ENCODE data around the gene EPB41L2.
"Not testable (repeated sequence)": the region's sequence is repeated elsewhere in the genome, so short reads cannot be mapped to it uniquely, and the experiment has no call there.

EPB41L2 gene

DNA sequence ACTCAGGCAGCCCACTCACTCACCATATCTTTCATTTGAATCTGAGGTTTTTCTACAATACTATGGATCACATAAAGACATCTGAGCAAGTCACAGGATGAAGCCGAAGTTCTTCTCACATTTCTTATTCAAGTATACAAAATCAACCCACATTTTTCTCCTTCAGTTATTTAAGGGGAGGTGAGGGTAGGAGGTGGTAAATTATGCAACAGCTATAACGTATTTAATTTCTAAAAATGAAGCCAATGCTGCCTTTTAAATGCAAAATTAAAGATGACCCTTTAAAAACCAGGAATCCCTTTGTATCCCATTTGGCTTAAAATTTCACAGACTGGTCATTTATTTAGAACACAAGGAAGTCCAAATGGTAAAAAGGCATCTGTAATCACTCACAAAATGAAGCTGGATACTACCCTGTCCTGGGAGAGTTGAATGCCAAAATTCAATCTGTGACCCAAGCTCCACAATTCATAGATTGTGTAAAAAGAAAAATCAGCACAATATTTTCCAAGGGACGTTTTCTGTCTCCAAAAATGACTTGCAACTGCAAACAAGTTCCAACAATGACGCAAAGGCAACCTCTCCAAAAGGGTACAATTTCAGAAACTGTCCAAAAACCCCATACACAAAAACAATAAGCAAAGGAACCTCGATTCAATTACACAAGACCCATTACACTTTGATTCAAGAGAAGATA is 48.8 kb downstream of the EPB41L2 start:
- no peak overlapping the region for H3K4me2 ChIP-seq
- TF ChIP-seq, protein P1, sequence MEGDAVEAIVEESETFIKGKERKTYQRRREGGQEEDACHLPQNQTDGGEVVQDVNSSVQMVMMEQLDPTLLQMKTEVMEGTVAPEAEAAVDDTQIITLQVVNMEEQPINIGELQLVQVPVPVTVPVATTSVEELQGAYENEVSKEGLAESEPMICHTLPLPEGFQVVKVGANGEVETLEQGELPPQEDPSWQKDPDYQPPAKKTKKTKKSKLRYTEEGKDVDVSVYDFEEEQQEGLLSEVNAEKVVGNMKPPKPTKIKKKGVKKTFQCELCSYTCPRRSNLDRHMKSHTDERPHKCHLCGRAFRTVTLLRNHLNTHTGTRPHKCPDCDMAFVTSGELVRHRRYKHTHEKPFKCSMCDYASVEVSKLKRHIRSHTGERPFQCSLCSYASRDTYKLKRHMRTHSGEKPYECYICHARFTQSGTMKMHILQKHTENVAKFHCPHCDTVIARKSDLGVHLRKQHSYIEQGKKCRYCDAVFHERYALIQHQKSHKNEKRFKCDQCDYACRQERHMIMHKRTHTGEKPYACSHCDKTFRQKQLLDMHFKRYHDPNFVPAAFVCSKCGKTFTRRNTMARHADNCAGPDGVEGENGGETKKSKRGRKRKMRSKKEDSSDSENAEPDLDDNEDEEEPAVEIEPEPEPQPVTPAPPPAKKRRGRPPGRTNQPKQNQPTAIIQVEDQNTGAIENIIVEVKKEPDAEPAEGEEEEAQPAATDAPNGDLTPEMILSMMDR (conservative IDR thresholded peaks at IDR 0.05; ENCODE audit: low read depth, low read length): no peak
- no peak overlapping the region for H2AFZ ChIP-seq (ENCODE audit: low read depth)
- no peaks in the 10 kb centered on the region for H3K4me1 ChIP-seq (ENCODE audit: low read depth, poor library complexity, severe bottlenecking)
- H3K36me3 ChIP-seq (ENCODE audit: insufficient read depth): no peaks in the 10 kb centered on the region
- H4K20me1 ChIP-seq (ENCODE audit: insufficient read depth): no peaks in the 10 kb centered on the region
- H3K27me3 ChIP-seq (ENCODE audit: insufficient read depth, low read depth): no peaks in the 10 kb centered on the region
- H3K27ac ChIP-seq: no peak overlapping the region
- H3K9ac ChIP-seq: no peak overlapping the region
- no peak overlapping the region for H3K4me3 ChIP-seq (IDR thresholded peaks at IDR 0.05; ENCODE audit: insufficient read depth, low read depth, low read length)
- H3K79me2 ChIP-seq (ENCODE audit: insufficient read depth, low read depth): peaks cover 12% of the 10 kb centered on the region; the same call in 1 of the 2 replicates

DNA sequence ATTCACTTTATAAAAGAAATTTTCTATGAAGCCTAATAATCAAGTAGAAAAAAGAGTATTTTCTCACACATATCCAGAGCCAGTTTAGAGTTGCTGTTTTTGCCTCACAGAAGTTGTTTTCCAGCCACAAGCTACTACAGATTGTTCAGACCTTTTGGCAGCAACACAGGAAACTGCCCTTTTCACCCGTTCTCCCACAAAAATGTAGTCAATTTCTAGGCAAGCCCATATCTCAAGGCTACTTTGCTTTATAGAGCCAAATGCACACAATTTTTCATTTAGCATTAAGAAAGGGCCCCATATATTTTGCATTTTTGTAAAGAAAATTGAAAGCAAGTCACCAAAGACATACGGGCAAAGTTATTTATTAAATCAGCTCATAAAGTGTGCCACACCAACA is 49.5 kb downstream of the EPB41L2 start:
- Histone ChIP-seq H4K20me1 (ENCODE audit: insufficient read depth) (no peaks in the 10 kb centered on the region), H3K9ac (no peak overlapping the region), H3K36me3 (ENCODE audit: insufficient read depth) (no peaks in the 10 kb centered on the region), H3K4me1 (ENCODE audit: low read depth, poor library complexity, severe bottlenecking) (no peaks in the 10 kb centered on the region), H3K4me2 (no peak overlapping the region), H2AFZ (ENCODE audit: low read depth) (no peak overlapping the region), H3K79me2 (ENCODE audit: insufficient read depth, low read depth) (peaks cover 6% of the 10 kb centered on the region; the same call in 1 of the 2 replicates), H3K27ac (no peak overlapping the region), H3K27me3 (ENCODE audit: insufficient read depth, low read depth) (no peaks in the 10 kb centered on the region), H3K4me3 (IDR thresholded peaks at IDR 0.05; ENCODE audit: insufficient read depth, low read depth, low read length) (no peak overlapping the region)
- TF ChIP-seq, protein P1 (conservative IDR thresholded peaks at IDR 0.05; ENCODE audit: low read depth, low read length): no peak

- TF ChIP-seq, protein P1 (conservative IDR thresholded peaks at IDR 0.05; ENCODE audit: low read depth, low read length): no peak
- Histone ChIP-seq H3K79me2 (ENCODE audit: insufficient read depth, low read depth) (peaks cover 6% of the 10 kb centered on the region; the same call in 1 of the 2 replicates), H3K27ac (no peak overlapping the region), H4K20me1 (ENCODE audit: insufficient read depth) (no peaks in the 10 kb centered on the region), H3K36me3 (ENCODE audit: insufficient read depth) (no peaks in the 10 kb centered on the region), H3K4me1 (ENCODE audit: low read depth, poor library complexity, severe bottlenecking) (no peaks in the 10 kb centered on the region), H3K9ac (no peak overlapping the region), H3K27me3 (ENCODE audit: insufficient read depth, low read depth) (no peaks in the 10 kb centered on the region), H3K4me2 (no peak overlapping the region), H3K4me3 (IDR thresholded peaks at IDR 0.05; ENCODE audit: insufficient read depth, low read depth, low read length) (no peak overlapping the region), H2AFZ (ENCODE audit: low read depth) (no peak overlapping the region)
Observed at GRCh38 chr6:131009790-131010189, 53.3 kb downstream of the EPB41L2 start.

DNA sequence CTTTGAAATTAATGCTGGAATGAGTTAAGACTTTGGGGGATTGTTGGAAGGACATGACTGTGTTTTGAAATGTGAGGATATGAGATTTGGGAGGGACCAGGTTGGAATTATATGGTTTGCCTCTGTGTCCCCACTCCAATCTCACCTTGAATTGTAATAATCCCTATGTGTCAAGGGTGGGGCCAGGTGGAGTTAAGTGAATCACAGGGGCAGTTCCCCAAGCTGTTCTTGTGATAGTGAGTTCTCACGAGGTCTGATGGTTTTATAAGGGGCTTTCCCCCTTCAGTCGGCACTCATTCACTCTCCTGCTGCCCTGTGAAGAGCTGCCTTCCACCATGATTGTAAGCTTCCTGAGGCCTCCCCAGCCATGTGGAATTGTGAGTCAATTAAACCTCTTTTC is 54.1 kb downstream of the EPB41L2 start:
- not testable (repeated sequence) for H3K9ac ChIP-seq; H3K36me3 ChIP-seq (ENCODE audit: insufficient read depth); H4K20me1 ChIP-seq (ENCODE audit: insufficient read depth); H3K4me2 ChIP-seq; H3K79me2 ChIP-seq (ENCODE audit: insufficient read depth, low read depth); H3K27ac ChIP-seq; H2AFZ ChIP-seq (ENCODE audit: low read depth); H3K4me1 ChIP-seq (ENCODE audit: low read depth, poor library complexity, severe bottlenecking); H3K27me3 ChIP-seq (ENCODE audit: insufficient read depth, low read depth); H3K4me3 ChIP-seq (IDR thresholded peaks at IDR 0.05; ENCODE audit: insufficient read depth, low read depth, low read length)

DNA sequence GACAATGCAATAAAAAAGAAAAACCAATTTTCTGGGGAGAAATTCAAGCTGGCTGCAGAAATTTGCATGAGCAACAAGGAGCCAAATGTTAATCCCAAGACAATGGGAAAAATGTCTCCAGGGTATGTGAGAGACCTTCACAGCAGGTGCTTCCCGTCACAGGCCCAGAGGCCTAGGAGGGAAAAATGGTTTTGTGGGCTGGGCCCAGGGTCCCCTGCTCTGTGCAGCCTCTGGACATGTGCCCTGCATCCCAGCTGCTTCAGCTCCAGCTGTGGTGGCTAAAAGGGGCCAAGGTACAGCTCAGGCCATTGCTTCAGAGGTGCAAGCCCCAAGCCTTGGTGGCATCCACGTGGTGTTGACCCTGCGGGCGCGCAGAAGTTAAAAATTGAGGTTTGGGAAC is 55.1 kb downstream of the EPB41L2 start:
- not testable (repeated sequence) for H3K27me3 ChIP-seq (ENCODE audit: insufficient read depth, low read depth); H3K4me3 ChIP-seq (IDR thresholded peaks at IDR 0.05; ENCODE audit: insufficient read depth, low read depth, low read length); H3K4me1 ChIP-seq (ENCODE audit: low read depth, poor library complexity, severe bottlenecking); H3K36me3 ChIP-seq (ENCODE audit: insufficient read depth); H3K79me2 ChIP-seq (ENCODE audit: insufficient read depth, low read depth); H2AFZ ChIP-seq (ENCODE audit: low read depth); H3K4me2 ChIP-seq; H3K27ac ChIP-seq; H4K20me1 ChIP-seq (ENCODE audit: insufficient read depth); H3K9ac ChIP-seq

Measured in KMS-11 (cell line).